CD14-positive monocyte (primary cell): Measurements from ENCODE around the gene DOCK4. TPM values are rescaled to one million over a fixed set of nuclear protein-coding genes. Genes with fewer than 3 reads are reported as not detected.

ENCODE experiments used
- DNase-seq, 3 donors: peaks; one replicate each; pipeline ENCODE4 v3.0.0-alpha.2; 2011 to 2022
- H2AFZ ChIP-seq: 2 replicates; pipeline ENCODE4 v1.6.0; 2012; ENCODE audit warnings: mild to moderate bottlenecking, low read depth, low read length, inconsistent platforms; ENCODE audit not compliant: insufficient read depth, poor library complexity, severe bottlenecking
- H3K27ac ChIP-seq, 2 donors: 1 replicate in 1 of 2; 2 replicates in 1 of 2; pipeline ENCODE4 v1.5.1; 2012 to 2013; ENCODE audit warnings: low read length in 2 of 2, control low read depth in 1 of 2, inconsistent platforms in 1 of 2, low read depth in 1 of 2, mild to moderate bottlenecking in 1 of 2
- H3K27me3 ChIP-seq, 2 donors: one replicate each; pipeline versions ENCODE4 v1.6.0 to v1.6.1; 2011 to 2013; ENCODE audit warnings: low read length in 2 of 2; ENCODE audit not compliant: control insufficient read depth in 2 of 2, insufficient read depth in 2 of 2
- H3K36me3 ChIP-seq, 2 donors: replicated peaks in 1 of 2; 1 replicate in 1 of 2; 2 replicates in 1 of 2; pipeline versions ENCODE4 v1.5.1 to v1.6.1; 2012 to 2013; ENCODE audit warnings: low read length in 2 of 2, control low read depth in 1 of 2, inconsistent platforms in 1 of 2, mild to moderate bottlenecking in 1 of 2; ENCODE audit not compliant: insufficient read depth in 2 of 2, control insufficient read depth in 1 of 2
- H3K4me1 ChIP-seq, 2 donors: 1 replicate in 1 of 2; 2 replicates in 1 of 2; pipeline versions ENCODE4 v1.5.1 to v1.6.1; 2012 to 2013; ENCODE audit warnings: low read length in 2 of 2, control low read depth in 1 of 2, inconsistent platforms in 1 of 2, mild to moderate bottlenecking in 1 of 2, moderate library complexity in 1 of 2; ENCODE audit not compliant: insufficient read depth in 2 of 2, control insufficient read depth in 1 of 2
- H3K4me2 ChIP-seq: replicated peaks from 2 replicates; pipeline ENCODE3; 2012; ENCODE audit warnings: low read length, moderate library complexity, mild to moderate bottlenecking; ENCODE audit not compliant: poor library complexity, severe bottlenecking; ENCODE audit errors: extremely low read depth
- H3K4me3 ChIP-seq, 3 experiments: fragments of 200-600 bp in 1 of 3; sonication (generic) in 1 of 3; replicated peaks in 1 of 3; 1 replicate in 2 of 3; 2 replicates in 1 of 3; pipeline ENCODE4 v1.5.1; 2011 to 2013; ENCODE audit warnings: low read length in 3 of 3, mild to moderate bottlenecking in 3 of 3, control low read depth in 2 of 3, low read depth in 2 of 3, inconsistent platforms in 1 of 3, moderate library complexity in 1 of 3
- H3K79me2 ChIP-seq: 2 replicates; pipeline ENCODE4 v1.6.0; 2012; ENCODE audit warnings: mild to moderate bottlenecking, control low read depth, inconsistent platforms, low read length, moderate library complexity; ENCODE audit not compliant: insufficient read depth
- H3K9ac ChIP-seq: 2 replicates; pipeline ENCODE4 v1.6.0; 2017; ENCODE audit warnings: low read length, mild to moderate bottlenecking; ENCODE audit not compliant: insufficient read depth, poor library complexity, severe bottlenecking
- H3K9me3 ChIP-seq, 2 donors: replicated peaks in 1 of 2; 1 replicate in 1 of 2; 2 replicates in 1 of 2; pipeline versions ENCODE4 v1.5.1 to v1.6.1; 2012 to 2013; ENCODE audit warnings: low read length in 2 of 2, control low read depth in 1 of 2; ENCODE audit not compliant: control insufficient read depth in 1 of 2, insufficient read depth in 1 of 2
- H4K20me1 ChIP-seq: 2 replicates; pipeline ENCODE4 v1.6.0; 2012; ENCODE audit warnings: mild to moderate bottlenecking, low read length, control low read depth, moderate library complexity; ENCODE audit not compliant: insufficient read depth
- H3K27ac Mint-ChIP-seq, 7 donors: one replicate each; pipeline ENCODE4 v1.8.0; 2020; ENCODE audit warnings: mild to moderate bottlenecking in 7 of 7, mixed read lengths in 7 of 7, moderate library complexity in 6 of 7, inconsistent platforms in 2 of 7
- H3K27me3 Mint-ChIP-seq, 3 donors: one replicate each; pipeline ENCODE4 v1.8.0; 2021 to 2022; ENCODE audit warnings: low read depth in 3 of 3, mild to moderate bottlenecking in 3 of 3, mixed read lengths in 3 of 3, moderate library complexity in 3 of 3, inconsistent platforms in 1 of 3
- H3K36me3 Mint-ChIP-seq, 2 donors: one replicate each; pipeline ENCODE4 v1.8.0; 2020; ENCODE audit warnings: mixed read lengths in 2 of 2, inconsistent platforms in 1 of 2, mild to moderate bottlenecking in 1 of 2
- H3K4me1 Mint-ChIP-seq: one replicate; pipeline ENCODE4 v1.8.0; 2020; ENCODE audit warnings: mild to moderate bottlenecking, mixed read lengths
- H3K4me3 Mint-ChIP-seq, 2 donors: one replicate each; pipeline ENCODE4 v1.8.0; 2020; ENCODE audit warnings: mild to moderate bottlenecking in 2 of 2, mixed read lengths in 2 of 2, moderate library complexity in 1 of 2
- H3K9me3 Mint-ChIP-seq, 7 donors: one replicate each; pipeline ENCODE4 v1.8.0; 2020 to 2022; ENCODE audit warnings: mixed read lengths in 7 of 7, mild to moderate bottlenecking in 6 of 7, moderate library complexity in 6 of 7, inconsistent platforms in 2 of 7
- WGBS: methylation state at CpG from one replicate; pipeline ENCODE4 v1.1.5; 2013; ENCODE audit warnings: missing lambda C conversion rate; ENCODE audit not compliant: insufficient coverage; 5-methylcytosine and 5-hydroxymethylcytosine counted together
- intact Hi-C, 2 donors: fragments of 100-400 bp; cut with micrococcal nuclease; formaldehyde crosslinking; loops; one replicate each; pipeline versions ENCODE4 v1.15.0 to v1.15.1; 2023
- polyA plus RNA-seq, 3 donors: library from polyadenylated mRNA; depleted of rRNA in 1 of 3; unstranded in 2 of 3; stranded (reverse) in 1 of 3; fragments of 300-500 nt in 2 of 3; fragments of >200 nt in 1 of 3; fragmentation: Illumina TruSeq in 2 of 3; gene quantifications; 1 replicate in 2 of 3; 2 replicates in 1 of 3; pipeline ENCODE4 v1.2.3, GENCODE V29; 2012 to 2021
- TF ChIP-seq, protein P1 (sequence below): fragments of 200-600 bp; IDR thresholded peaks from one replicate; pipeline ENCODE4 v1.8.0; 2022; ENCODE audit warnings: antibody characterized with exemption, mild to moderate bottlenecking

DOCK4 gene
- polyA plus RNA-seq, 3 donors = 1.3 to 5.0 (median 2.7) TPM

DNA sequence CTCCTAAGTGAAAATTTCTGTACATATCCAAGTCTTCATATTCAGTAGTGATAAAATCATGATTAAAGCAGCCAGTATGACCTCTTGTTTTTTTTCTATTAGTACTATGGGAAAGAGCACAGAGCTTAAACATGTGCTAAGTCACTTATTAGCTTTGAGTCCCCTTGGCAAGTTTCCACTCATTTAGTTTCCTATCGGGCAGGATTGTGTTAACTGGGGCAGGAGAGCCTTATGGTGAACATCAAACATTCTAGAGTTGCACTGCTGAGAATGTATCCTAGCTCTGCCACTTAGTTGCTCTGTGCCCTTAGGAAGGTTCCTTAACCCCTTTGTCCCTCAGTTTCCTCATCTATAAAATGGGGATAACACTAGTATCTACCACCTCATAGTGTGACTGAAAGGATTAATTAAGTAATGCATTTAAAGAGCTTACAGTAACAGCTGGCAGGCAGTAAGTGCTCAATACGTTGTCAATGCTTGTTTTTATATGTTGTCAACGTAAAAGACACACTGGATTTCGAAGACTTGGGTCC, 117.6 kb downstream of the DOCK4 start:
- no peak overlapping the region for H3K4me2 ChIP-seq
- H3K36me3 ChIP-seq = no peaks in the 10 kb centered on the region
- H3K27me3 ChIP-seq = peaks cover 3 to 4% of the 10 kb centered on the region in 2 donors
- intact Hi-C loops = loop anchor here in 1 of 2 donors (10.0 kb wide), 1 partner anchor 104 kb away; no protein-coding TSS in a partner anchor
- no peaks in the 10 kb centered on the region for H3K9me3 ChIP-seq
- H3K79me2 ChIP-seq = no peaks in the 10 kb centered on the region
- no peak overlapping the region for H3K9ac ChIP-seq
- H4K20me1 ChIP-seq = no peaks in the 10 kb centered on the region
- DNase-seq = no peak
- WGBS = no CpG with 5 or more reads among the region's 4 CpGs
- no peak overlapping the region for H3K27ac ChIP-seq
- TF ChIP-seq, protein P1, sequence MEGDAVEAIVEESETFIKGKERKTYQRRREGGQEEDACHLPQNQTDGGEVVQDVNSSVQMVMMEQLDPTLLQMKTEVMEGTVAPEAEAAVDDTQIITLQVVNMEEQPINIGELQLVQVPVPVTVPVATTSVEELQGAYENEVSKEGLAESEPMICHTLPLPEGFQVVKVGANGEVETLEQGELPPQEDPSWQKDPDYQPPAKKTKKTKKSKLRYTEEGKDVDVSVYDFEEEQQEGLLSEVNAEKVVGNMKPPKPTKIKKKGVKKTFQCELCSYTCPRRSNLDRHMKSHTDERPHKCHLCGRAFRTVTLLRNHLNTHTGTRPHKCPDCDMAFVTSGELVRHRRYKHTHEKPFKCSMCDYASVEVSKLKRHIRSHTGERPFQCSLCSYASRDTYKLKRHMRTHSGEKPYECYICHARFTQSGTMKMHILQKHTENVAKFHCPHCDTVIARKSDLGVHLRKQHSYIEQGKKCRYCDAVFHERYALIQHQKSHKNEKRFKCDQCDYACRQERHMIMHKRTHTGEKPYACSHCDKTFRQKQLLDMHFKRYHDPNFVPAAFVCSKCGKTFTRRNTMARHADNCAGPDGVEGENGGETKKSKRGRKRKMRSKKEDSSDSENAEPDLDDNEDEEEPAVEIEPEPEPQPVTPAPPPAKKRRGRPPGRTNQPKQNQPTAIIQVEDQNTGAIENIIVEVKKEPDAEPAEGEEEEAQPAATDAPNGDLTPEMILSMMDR = no peak
- peaks cover 0 to 7% (median 4%) of the 10 kb centered on the region in 3 donors for H3K27me3 Mint-ChIP-seq
- H3K4me1 ChIP-seq = peaks cover 26 to 32% of the 10 kb centered on the region in 2 donors
- H2AFZ ChIP-seq = no peak overlapping the region
- peaks cover 0 to 3% (median 0%) of the 10 kb centered on the region in 7 donors for H3K9me3 Mint-ChIP-seq
- peaks cover 31% of the 10 kb centered on the region for H3K4me1 Mint-ChIP-seq
- no peak overlapping the region for H3K4me3 Mint-ChIP-seq
- H3K27ac Mint-ChIP-seq = peak overlapping the region in 2 of 7 donors; percentile 35 to 59
- H3K36me3 Mint-ChIP-seq = no peaks in the 10 kb centered on the region
- no peak overlapping the region for H3K4me3 ChIP-seq

GRCh38 chr7:112086496-112087254, 119.5 kb downstream of the DOCK4 start:
- TF ChIP-seq, protein P1 = no peak

More at GRCh38 chr7:112086496-112087254, 119.5 kb downstream of the DOCK4 start:
- peak overlapping the region in 1 of 7 donors; percentile 56 for H3K27ac Mint-ChIP-seq
- Histone ChIP-seq H3K9me3 (no peaks in the 10 kb centered on the region), H3K27me3 (peaks cover 3 to 4% of the 10 kb centered on the region in 2 donors), H3K79me2 (no peaks in the 10 kb centered on the region), H3K4me3 (no peak overlapping the region), H3K4me1 (peaks cover 35 to 45% of the 10 kb centered on the region in 2 donors), H3K4me2 (no peak overlapping the region), H3K9ac (no peak overlapping the region), H3K36me3 (no peaks in the 10 kb centered on the region), H4K20me1 (no peaks in the 10 kb centered on the region), H3K27ac (no peak overlapping the region), H2AFZ (no peak overlapping the region)
- H3K9me3 Mint-ChIP-seq = peaks cover 0 to 3% (median 0%) of the 10 kb centered on the region in 7 donors
- peak overlapping the region in 1 of 2 donors; percentile 46 for H3K4me3 Mint-ChIP-seq
- WGBS = no CpG with 5 or more reads among the region's 3 CpGs
- intact Hi-C loops = loop anchor here in 1 of 2 donors (2.0 to 10.0 kb wide), 2 partner anchors 20 to 102 kb away; no protein-coding TSS in a partner anchor
- H3K27me3 Mint-ChIP-seq = peaks cover 0 to 7% (median 7%) of the 10 kb centered on the region in 3 donors
- no peaks in the 10 kb centered on the region for H3K36me3 Mint-ChIP-seq
- H3K4me1 Mint-ChIP-seq = peaks cover 40% of the 10 kb centered on the region
- DNase-seq = no peak
